SK-N-MC (cell line): Measurements from ENCODE around the gene CCDC78.

Experiments used
- EZH2 ChIP-seq: fragments of 200-600 bp; sonication (generic); IDR thresholded peaks from one replicate; pipeline ENCODE4 v1.6.1; 2017; ENCODE audit warnings: antibody characterized with exemption
- POLR2AphosphoS5 ChIP-seq: IDR thresholded peaks from 2 replicates; pipeline ENCODE4 v1.6.1; 2012; ENCODE audit warnings: mild to moderate bottlenecking, low read depth, low read length, borderline replicate concordance

DNA sequence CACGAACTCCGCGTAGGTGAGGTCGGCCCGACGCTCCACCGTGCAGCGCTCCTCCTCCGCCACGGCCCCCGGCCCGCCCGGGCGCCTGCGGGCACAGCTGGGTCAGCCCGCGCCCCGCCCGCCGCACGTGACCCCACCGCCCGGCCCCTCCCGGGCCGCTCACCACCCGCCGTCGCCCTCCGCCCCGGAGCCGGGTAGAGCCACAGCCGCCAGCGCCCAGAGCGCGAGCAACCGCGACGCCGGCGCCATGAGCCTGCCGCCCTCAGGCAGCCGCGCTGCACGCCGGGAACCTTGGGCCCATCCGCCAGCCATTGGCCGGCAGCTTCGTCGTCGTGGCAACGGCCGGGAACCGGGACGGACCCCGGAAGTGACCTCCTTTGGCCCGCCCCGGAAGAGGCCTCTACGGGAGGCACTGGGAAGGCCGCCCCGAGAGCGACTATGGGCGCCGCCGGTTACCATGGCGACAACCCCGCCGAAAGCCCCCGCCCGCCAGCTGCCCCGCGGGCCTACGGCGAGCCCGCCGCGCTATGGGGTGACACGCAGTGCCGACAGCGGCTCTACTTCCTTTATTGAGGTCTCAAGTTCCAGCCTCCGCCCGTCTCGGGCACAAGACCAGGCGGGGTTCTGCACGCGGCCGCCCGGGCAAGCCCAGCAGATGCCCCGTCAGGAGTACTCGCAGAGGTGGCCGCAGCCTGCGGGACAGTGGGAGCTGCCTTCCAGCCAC is 42.0 kb downstream of the CCDC78 start, which contains the start of gene JMJD8:
- TF ChIP-seq EZH2, result no peak
- peak; percentile 93 for TF ChIP-seq POLR2AphosphoS5
